Heart right ventricle (tissue), 16 donors: Measurements from ENCODE around the gene F10. TPM values are rescaled to one million over a fixed set of nuclear protein-coding genes. Genes with fewer than 3 reads are reported as not detected.

Source experiments
- ATAC-seq, 8 donors: fragments of 200-7000 bp; cut with Tn5 transposase; one replicate each; pipeline ENCODE4 v1.9.1; 2020; ENCODE audit warnings: mild to moderate bottlenecking in 8 of 8, moderate library complexity in 8 of 8, moderate number of reproducible peaks in 1 of 8
- DNase-seq, 2 donors: peaks; one replicate each; pipeline ENCODE4 v3.0.0-alpha.2; 2020
- H3K27ac ChIP-seq, 10 donors: fragments of 200-600 bp; sonication (generic) in 2 of 10; one replicate each; pipeline versions ENCODE4 v1.5.0 to v1.8.0; 2020 to 2022; ENCODE audit warnings: mild to moderate bottlenecking in 3 of 10
- H3K27me3 ChIP-seq, 7 donors: fragments of 200-600 bp; one replicate each; pipeline ENCODE4 v1.8.0; 2021 to 2022; ENCODE audit warnings: mild to moderate bottlenecking in 2 of 7
- H3K36me3 ChIP-seq, 9 donors: fragments of 200-600 bp; sonication (generic) in 1 of 9; one replicate each; pipeline versions ENCODE4 v1.5.0 to v1.8.0; 2020 to 2022; ENCODE audit warnings: mild to moderate bottlenecking in 2 of 9
- H3K4me1 ChIP-seq, 9 donors: fragments of 200-600 bp; sonication (generic) in 1 of 9; one replicate each; pipeline versions ENCODE4 v1.5.0 to v1.8.0; 2020 to 2022; ENCODE audit warnings: mild to moderate bottlenecking in 4 of 9
- H3K4me3 ChIP-seq, 10 donors: fragments of 200-600 bp; sonication (generic) in 2 of 10; one replicate each; pipeline versions ENCODE4 v1.5.0 to v1.8.0; 2020 to 2022; ENCODE audit warnings: mild to moderate bottlenecking in 7 of 10, moderate library complexity in 2 of 10
- H3K9me3 ChIP-seq, 11 donors: fragments of 200-600 bp in 10 of 11; sonication (generic) in 2 of 11; one replicate each; pipeline versions ENCODE4 v1.5.0 to v1.8.0; 2013 to 2022; ENCODE audit warnings: mild to moderate bottlenecking in 2 of 11, control low read depth in 1 of 11, moderate library complexity in 1 of 11
- WGBS, 2 donors: extraction: QIAGEN DNeasy Blood & Tissue Kit; methylation state at CpG; one replicate each; pipeline ENCODE4 v1.1.7; 2013; ENCODE audit warnings: inconsistent platforms in 1 of 2; 5-methylcytosine and 5-hydroxymethylcytosine counted together
- intact Hi-C, 10 donors: fragments of 100-400 bp; cut with DNase I; formaldehyde crosslinking; loops; one replicate each; pipeline versions ENCODE4 v1.11.1 to v1.14.2; 2022
- polyA plus RNA-seq, 2 donors: library from polyadenylated mRNA; stranded (reverse); fragments of 200-250 nt; gene quantifications; one replicate each; pipeline ENCODE4 v1.2.3, GENCODE V29; 2013
- total RNA-seq, 10 donors: library from RNA; stranded (reverse); fragmentation: NEBNext Ultra II Directional in 3 of 10; extraction: Animal tissue kit (Norgen Biotek cat#: 25700) in 3 of 10; gene quantifications; one replicate each; pipeline versions ENCODE4 v1.2.1 to v1.2.4, GENCODE V29; 2021 to 2023
- TF ChIP-seq, protein P1 (sequence below), 9 donors: fragments of 200-600 bp; sonication (generic) in 2 of 9; IDR thresholded peaks; one replicate each; pipeline versions ENCODE4 v1.5.0 to v1.8.0; 2021 to 2022; ENCODE audit warnings: antibody characterized with exemption in 9 of 9, mild to moderate bottlenecking in 5 of 9, moderate library complexity in 1 of 9
- donor health status: Arrhythmogenic right ventricular cardiomyopathy.
- donor health status: ischemic (EF 13 %, LVEDD 7.1; RV severe dilation, severe dysfunction).
- donor health status: healthy with polysubstance abuse.
- donor health status: DM: no; HTN: yes; CAD: no.
- donor health status: DM: no; HTN: no; CAD: no.
- donor health status: ischemic (EF 25% LVEDD 6.9; RV normal size, moderate dysfunction).
- donor health status: ischemic (EF 25% LVEDD 5.7; RV mildly dilated, moderate dysfunction).
- donor health status: healthy.
- donor health status: DM: yes; HTN: yes; CAD: no.
- donor health status: Ischemic cardiomyopathy.
- donor health status: ischemic (EF 35%, LVEDD 5.7; RV mildly dilated, moderate dysfunction).
- donor health status: nonischemic (EF 11% LVEDD 7.7; RV severe dilation, severe dysfunction).
- donor health status: DM: yes; HTN: yes; CAD: no.
- donor health status: PGD.
- donor health status: ischemic (EF 29% LVEDD 5.4; RV normal size, mild dysfunction).
- donor health status: nonischemic (EF 23%, LVEDD 6.1; RV moderate dilation, normal function).

F10 gene
- total and polyA plus RNA-seq, 12 donors: 1.7 to 15.1 (median 6.3) TPM

DNA sequence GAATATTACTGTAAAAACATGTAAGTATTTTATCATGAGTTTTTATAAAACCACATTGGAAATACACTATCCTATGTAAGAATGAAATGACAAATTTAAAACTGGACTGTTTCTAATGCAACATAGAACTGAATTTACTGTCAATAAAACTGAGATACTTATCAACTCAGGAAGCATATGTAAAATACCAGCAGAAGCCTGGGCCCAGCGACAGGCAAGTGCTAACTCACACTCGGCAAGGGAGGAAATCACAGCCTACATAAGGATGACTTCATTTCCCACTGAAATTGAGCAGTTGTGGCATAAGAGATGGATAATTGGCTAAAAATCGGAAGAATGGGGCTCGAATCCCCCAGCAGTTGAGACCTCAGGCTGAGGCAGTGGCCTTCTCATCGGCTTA is 47.9 kb downstream of the F10 start:
- DNase-seq: no peak
- no peak for ATAC-seq
- TF ChIP-seq, protein P1, sequence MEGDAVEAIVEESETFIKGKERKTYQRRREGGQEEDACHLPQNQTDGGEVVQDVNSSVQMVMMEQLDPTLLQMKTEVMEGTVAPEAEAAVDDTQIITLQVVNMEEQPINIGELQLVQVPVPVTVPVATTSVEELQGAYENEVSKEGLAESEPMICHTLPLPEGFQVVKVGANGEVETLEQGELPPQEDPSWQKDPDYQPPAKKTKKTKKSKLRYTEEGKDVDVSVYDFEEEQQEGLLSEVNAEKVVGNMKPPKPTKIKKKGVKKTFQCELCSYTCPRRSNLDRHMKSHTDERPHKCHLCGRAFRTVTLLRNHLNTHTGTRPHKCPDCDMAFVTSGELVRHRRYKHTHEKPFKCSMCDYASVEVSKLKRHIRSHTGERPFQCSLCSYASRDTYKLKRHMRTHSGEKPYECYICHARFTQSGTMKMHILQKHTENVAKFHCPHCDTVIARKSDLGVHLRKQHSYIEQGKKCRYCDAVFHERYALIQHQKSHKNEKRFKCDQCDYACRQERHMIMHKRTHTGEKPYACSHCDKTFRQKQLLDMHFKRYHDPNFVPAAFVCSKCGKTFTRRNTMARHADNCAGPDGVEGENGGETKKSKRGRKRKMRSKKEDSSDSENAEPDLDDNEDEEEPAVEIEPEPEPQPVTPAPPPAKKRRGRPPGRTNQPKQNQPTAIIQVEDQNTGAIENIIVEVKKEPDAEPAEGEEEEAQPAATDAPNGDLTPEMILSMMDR (IDR thresholded peaks at IDR 0.05): no peak
- Histone ChIP-seq H3K4me3 (no peak overlapping the region), H3K4me1 (peaks cover 0 to 17% (median 0%) of the 10 kb centered on the region in 9 donors), H3K9me3 (peaks cover 0 to 5% (median 0%) of the 10 kb centered on the region in 11 donors), H3K36me3 (peaks cover 0 to 53% (median 18%) of the 10 kb centered on the region in 9 donors), H3K27me3 (no peaks in the 10 kb centered on the region), H3K27ac (peak overlapping the region in 1 of 10 donors; percentile 59)
- 60 to 67% methylated on average over 5 of the region's 5 CpGs for WGBS, 2 donors
- intact Hi-C loops: no loop called here

DNA sequence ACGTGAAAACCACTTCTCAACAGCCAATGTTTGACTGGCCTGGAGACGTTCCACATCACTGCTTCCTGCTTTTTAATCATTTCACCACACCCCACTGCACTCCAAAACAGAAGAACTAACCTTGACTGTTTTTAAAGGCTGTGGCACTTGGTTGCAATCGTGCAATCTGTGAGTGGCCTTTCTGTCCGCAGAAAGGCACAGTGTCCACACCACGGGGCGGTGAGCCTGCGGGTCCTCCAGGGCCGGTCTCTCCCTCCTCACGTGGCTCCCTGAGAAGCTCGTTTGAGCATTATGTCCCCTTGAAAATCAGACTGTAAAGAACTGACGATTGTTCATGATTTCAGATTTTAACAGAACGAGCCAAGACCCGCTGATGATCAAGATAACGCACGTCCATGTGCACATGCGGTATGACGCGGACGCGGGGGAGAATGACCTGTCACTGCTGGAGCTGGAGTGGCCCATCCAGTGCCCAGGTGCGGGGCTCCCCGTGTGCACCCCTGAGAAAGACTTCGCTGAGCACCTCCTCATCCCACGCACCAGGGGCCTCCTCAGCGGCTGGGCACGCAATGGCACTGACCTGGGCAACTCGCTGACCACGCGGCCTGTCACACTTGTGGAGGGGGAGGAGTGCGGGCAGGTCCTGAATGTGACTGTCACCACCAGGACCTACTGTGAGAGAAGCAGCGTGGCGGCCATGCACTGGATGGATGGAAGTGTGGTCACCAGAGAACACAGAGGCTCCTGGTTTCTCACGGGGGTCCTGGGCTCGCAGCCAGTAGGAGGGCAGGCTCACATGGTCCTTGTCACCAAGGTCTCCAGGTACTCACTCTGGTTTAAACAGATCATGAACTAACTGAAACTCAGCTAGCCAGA is 48.9 kb downstream of the F10 start:
- no peak for DNase-seq
- H3K36me3 ChIP-seq: peaks cover 0 to 63% (median 25%) of the 10 kb centered on the region in 9 donors

DNA sequence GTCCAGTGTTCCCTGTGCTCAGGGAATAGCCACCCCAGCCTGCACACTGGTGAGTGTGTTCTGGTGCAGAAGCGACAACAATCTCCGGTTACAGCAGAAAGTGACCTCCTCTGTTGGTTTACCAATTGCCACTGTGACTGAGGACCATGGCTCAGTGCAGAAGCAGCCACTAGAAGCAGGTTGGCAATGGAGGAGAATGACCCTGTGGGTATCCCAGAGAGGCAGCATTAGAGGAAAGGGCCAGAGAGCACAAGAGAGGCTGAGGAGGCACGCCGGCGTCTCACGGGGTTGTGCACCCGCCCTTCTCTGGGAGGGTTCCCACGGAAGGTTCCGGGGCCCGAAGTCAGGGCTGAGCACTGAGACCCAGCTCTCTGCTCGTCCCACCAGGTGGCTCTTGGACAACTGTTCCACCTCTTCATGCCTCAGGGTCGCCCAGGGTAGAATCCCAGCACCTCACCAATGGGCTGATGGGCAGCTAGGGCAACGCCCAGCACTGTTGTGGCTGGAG is 49.9 kb downstream of the F10 start:
- no peak overlapping the region for H3K4me3 ChIP-seq
- DNase-seq (no peak), ATAC-seq (no peak)
- peaks cover 0 to 17% (median 0%) of the 10 kb centered on the region in 9 donors for H3K4me1 ChIP-seq
- peaks cover 0 to 5% (median 0%) of the 10 kb centered on the region in 11 donors for H3K9me3 ChIP-seq
- H3K36me3 ChIP-seq: peaks cover 0 to 73% (median 34%) of the 10 kb centered on the region in 9 donors
- intact Hi-C loops: no loop called here
- no peaks in the 10 kb centered on the region for H3K27me3 ChIP-seq
- TF ChIP-seq, protein P1 (IDR thresholded peaks at IDR 0.05): no peak
- no peak overlapping the region for H3K27ac ChIP-seq
- WGBS, 2 donors: 96% methylated on average over 13 of the region's 13 CpGs

More for the DNA sequence above, 48.9 kb downstream of the F10 start:
- TF ChIP-seq, protein P1 (IDR thresholded peaks at IDR 0.05): no peak
- Histone ChIP-seq H3K4me3 (no peak overlapping the region), H3K9me3 (peaks cover 0 to 5% (median 0%) of the 10 kb centered on the region in 11 donors), H3K27ac (no peak overlapping the region), H3K27me3 (no peaks in the 10 kb centered on the region), H3K4me1 (peaks cover 0 to 17% (median 0%) of the 10 kb centered on the region in 9 donors)
- 91 to 93% methylated on average over 34 of the region's 34 CpGs for WGBS, 2 donors
- ATAC-seq: peak in 1 of 8 donors; percentile 10
- intact Hi-C loops: no loop called here

GRCh38 chr13:113176280-113176679 is 53.7 kb downstream of the F10 start:
- peaks cover 0 to 33% (median 21%) of the 10 kb centered on the region in 9 donors for H3K4me1 ChIP-seq
- DNase-seq (peak in 1 of 2 donors; percentile 31), ATAC-seq (peak in 1 of 8 donors; percentile 40)
- TF ChIP-seq, protein P1 (IDR thresholded peaks at IDR 0.05): no peak
- no peaks in the 10 kb centered on the region for H3K27me3 ChIP-seq
- H3K27ac ChIP-seq: peak overlapping the region in 1 of 10 donors; percentile 53
- H3K9me3 ChIP-seq: no peaks in the 10 kb centered on the region
- no peak overlapping the region for H3K4me3 ChIP-seq
- peaks cover 0 to 96% (median 63%) of the 10 kb centered on the region in 9 donors for H3K36me3 ChIP-seq
- intact Hi-C loops: no loop called here
- 70 to 74% methylated on average over 5 of the region's 5 CpGs for WGBS, 2 donors
